G401.6 (cell line): ENCODE measurements around the gene DPH5.
A peak's percentile ranks its signal among the peaks of the same experiment; 100 is the strongest.
"Not testable (repeated sequence)": the region's sequence is repeated elsewhere in the genome, so short reads cannot be mapped to it uniquely, and the experiment has no call there.

ENCODE experiments used
- FAIRE-seq: peaks from 2 replicates; lab custom pipeline; 2012; peaks lifted over from hg19 to GRCh38; lab: Jason Lieb, UNC

The DPH5 gene, protein sequence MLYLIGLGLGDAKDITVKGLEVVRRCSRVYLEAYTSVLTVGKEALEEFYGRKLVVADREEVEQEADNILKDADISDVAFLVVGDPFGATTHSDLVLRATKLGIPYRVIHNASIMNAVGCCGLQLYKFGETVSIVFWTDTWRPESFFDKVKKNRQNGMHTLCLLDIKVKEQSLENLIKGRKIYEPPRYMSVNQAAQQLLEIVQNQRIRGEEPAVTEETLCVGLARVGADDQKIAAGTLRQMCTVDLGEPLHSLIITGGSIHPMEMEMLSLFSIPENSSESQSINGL

GRCh38 chr1:101025657-101026429 lies at the start of gene DPH5:
TSS of gene DPH5 (minus strand) at chr1:101025784. CDS start at chr1:101025443, 341 bp downstream.
- peak; percentile 93 for FAIRE-seq

- FAIRE-seq, result no peak
Measured at GRCh38 chr1:101073836-101074235, 48.3 kb upstream of the DPH5 start.

- no peak for FAIRE-seq
Measured at GRCh38 chr1:101071470-101071891, 45.9 kb upstream of the DPH5 start.

GRCh38 chr1:101069158-101069557 lies 43.6 kb upstream of the DPH5 start:
- no peak for FAIRE-seq

- not testable (repeated sequence) for FAIRE-seq
Measured at GRCh38 chr1:101066937-101067335, 41.4 kb upstream of the DPH5 start.

DNA sequence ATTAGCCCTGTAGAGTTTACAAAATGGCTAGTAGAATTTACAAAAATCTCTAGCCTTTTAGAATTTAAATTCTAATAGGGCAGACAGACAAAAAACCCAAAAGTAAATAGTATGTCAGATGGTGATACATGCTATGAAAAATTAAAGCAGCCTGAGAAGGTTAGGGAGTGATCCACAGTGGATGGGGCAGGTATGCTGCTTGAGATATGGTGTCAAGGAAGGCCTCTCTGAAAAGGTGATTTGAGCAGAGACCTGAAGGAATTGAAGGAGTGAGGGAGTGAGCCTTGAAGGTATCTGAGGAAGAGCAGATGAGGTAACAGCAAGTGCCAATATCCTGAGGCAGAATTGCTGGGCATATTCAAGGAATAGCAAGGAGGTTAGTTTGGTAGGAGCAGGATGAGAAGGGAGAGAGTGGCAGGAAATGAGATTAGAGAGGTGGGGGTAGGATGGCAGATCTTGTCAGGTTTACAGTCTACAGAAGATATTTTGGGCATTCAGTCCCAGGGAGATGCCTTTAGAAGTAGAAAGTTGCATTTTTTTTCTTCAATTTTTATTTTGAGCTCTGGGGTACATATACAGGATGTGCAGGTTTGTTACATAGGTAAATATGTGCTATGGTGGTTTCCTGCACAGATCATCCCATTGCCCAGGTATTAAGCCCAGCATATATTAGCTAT lies 40.8 kb upstream of the DPH5 start:
- FAIRE-seq, result no peak

DNA sequence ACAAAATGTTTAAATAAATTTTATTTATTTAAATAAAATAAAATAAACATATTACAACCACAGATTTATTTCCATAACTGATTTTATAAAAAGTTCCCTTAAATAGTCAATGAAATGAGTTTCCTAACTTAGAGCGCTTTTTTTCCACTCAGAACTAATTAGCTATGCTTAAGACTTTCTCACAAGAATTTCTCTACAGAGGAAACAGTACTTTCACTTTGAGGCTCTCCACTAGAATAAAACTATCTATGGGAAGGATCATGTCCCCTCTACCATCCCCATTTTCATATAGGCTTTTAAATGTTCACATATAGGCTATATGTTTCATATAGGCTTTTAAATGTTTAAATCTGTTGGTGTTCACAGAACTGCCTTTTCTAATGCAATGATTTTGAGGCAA lies 40.0 kb upstream of the DPH5 start:
- FAIRE-seq, result peak; percentile 84

DNA sequence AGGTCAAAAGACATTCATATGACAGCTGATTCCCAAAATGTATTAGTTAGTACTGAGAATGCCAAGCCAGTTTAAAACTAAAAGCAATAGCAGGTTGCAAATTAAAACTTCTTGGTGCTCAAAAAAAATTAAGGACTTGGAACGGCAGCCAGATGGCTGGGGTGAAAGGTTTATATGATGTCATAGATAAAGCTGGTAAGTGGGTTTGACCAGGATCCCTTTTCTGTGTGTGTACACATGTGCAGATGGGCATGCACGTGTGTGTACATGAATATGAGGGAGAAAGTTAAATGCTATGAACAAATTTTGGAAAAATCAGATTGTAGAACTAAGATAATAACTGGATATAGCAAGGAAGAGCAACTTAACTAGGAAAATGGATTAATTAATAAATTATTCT lies 39.1 kb upstream of the DPH5 start:
- no peak for FAIRE-seq

DNA sequence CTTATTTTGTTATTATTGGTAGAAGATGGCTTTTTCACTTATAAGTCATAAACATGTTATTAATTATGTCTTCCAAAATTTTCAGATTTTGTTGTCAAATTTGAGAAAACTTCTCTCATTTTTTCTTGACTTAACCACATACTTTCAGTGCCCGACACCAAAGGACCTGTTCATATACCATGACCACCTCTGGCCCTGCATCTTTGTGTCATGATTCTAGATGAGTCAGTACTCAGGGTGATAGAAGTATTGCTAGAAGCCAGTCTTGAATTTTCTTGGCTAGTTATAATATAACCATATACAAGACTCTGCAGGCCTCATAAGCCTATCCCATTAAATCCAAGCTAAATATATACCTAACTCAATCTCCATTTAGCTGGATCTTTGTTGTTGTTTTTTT lies 35.4 kb upstream of the DPH5 start:
- no peak for FAIRE-seq

DNA sequence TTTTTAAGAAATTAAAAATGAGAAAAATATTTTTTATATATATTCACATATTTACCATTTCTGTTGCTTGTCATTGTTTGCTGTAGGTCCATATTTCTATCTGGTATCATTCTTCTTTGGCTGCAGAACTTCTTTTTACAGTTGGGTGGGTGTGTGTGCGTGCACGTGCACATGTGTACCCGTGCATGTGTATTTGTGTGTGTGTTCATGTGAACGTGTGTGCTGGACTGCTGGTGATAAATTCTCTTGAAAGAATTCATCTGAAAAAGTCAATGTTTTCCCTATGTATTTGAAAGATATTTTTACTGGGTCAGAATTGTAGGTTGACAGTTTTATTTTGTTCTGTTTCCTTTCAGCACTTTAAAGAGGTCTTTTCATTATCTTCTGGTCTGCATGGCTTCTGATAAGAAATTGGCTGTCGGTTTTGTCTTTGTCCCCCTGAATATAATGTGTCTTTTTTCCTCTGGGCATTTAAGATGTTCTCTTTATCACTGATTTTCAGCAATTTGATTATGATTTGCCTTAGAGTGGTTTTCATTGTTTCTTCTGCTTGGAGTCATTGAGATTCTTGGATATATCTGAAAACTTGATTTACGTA lies 34.5 kb upstream of the DPH5 start:
- FAIRE-seq, result no peak

- no peak for FAIRE-seq
Measured at GRCh38 chr1:101055623-101056022, 30.0 kb upstream of the DPH5 start.

DNA sequence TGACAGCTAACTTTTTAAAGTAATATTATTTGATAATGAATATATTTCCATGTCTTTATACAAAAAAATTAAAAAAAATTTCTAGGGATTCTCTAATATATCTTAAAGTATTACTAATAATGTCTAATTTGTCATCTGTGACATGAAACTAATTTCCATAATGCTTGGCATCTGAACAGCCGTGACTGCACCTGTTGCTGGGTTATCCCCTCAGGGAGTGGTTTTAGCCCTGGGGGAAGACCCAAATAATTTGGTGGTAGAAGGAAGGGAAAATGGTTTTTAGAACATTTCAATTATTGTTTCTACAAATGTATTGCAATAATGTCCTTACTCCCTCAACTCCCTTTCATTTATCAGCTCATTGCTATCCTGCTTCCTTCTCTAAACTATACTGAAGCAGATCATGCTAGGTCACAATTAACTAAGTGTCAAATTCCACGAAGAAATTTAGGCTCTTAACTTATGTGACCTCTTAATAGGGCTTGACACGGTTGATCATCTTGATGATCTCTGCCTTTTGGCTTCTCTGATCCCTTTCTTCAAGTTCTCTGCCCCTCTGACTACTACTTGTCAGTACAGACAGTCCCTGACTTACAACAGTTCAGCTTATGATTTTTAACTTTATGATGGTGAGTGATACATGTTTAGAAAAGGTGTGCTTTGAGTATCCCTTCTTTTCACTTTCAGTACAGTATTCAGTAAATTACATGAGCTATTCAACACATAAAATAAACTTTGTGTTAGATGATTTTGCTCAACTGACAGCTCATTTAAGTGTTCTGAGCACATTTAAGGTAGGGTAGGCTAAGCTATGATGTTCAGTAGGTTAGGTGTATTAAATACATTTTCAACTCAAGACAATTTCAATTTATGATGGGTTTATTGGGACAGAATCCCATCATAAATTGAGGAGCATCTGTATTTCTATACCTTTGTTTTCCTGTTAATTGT lies 26.4 kb upstream of the DPH5 start:
- no peak for FAIRE-seq

DNA sequence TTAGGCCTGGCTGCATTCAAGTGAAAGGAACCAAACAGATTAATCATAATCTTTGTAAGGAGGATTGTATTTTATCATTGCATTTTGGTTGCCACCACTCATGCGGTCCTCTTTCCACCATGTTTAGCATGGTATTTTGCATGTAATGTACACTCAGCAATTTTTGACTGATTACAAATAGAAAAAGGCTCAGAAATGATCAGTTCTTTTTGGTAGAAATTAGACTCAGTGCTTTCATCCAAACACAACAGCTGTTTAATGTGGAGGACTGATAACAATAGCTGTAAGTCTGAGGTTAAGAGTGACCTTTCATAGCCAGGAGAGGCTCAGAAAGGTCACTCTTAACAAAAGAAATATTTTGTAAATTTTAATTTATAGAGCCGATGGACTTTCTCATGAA lies 25.3 kb upstream of the DPH5 start:
- FAIRE-seq, result no peak

DNA sequence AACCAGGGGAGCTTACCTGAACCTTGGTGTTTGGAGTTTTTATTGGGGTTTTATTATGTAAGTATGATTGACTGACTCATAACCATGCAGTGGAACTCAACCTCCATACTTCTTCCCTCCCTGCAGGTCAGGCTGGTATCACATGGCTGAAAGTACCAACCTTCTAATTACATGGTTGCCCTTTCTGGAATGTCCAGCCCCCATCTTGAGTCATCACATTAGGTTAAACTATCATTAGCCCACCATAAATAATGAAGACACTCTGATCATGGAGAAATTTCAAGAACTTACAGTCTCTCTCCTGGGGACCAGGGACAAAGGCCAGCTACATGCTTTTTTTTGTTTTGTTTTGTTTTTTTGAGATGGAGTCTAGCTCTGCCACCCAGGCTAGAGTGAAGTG lies 19.2 kb upstream of the DPH5 start:
- FAIRE-seq, result no peak

GRCh38 chr1:101044259-101044658 lies 18.7 kb upstream of the DPH5 start:
- FAIRE-seq, result no peak

GRCh38 chr1:101043776-101044175 lies 18.2 kb upstream of the DPH5 start:
- no peak for FAIRE-seq

DNA sequence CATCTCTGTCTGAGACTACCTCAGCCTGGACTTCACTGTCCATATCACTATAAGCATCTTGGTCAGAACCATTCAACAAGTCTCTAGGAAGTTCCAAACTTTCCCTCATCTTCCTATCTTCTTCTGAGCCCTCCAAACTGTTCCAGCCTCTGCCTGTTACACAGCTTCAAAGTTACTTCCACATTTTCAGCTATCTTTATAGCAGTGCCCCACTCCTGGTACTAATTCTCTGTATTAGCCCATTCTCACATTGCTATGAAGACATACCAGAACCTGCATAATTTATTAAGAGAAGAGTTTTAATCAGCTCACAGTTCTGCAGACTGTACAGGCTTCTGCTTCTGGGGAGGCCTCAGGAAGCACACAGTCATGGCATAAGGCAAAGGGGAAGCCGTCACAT lies 15.7 kb upstream of the DPH5 start:
- FAIRE-seq, result no peak

- FAIRE-seq, result no peak
Measured at GRCh38 chr1:101040666-101041065, 15.1 kb upstream of the DPH5 start.

DNA sequence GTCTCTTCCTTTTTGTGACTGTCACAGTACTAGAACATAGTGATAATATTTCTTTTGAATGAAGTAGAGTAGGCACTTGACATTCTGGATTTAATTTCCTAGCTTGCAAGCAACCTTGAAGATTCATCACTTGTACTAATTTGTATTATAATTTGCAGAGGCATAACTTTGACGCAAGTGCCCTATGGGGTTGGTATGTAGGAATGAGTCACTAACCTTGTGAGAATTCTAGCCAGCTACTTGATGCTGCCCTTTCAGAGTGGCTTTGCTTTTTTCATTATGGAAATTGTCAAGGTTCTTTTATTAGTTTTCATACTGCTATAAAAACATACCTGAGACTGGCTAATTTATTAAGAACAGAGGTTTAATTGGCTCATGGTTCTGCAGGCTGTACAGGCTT lies 13.7 kb upstream of the DPH5 start:
- FAIRE-seq, result no peak

GRCh38 chr1:101037316-101037715 lies 11.7 kb upstream of the DPH5 start:
- no peak for FAIRE-seq

DNA sequence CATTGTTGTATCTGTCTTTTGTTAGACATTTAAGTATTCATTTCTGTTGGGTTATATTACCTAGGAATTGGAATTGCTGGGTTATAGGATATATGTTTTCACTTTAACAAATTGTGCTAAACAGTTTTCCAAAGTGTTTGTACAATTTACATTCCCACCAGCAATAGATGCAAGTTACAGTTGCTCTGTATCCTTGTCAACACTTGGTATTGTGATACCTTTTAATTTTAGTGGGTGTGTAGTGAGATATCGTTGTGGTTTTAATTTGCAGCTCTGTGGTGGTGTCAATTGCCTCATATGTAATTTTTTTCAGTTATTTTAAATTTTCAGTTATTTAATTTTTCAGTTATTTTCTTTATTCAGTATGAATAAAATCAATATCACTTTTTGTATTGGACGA lies 7.4 kb upstream of the DPH5 start:
- no peak for FAIRE-seq

DNA sequence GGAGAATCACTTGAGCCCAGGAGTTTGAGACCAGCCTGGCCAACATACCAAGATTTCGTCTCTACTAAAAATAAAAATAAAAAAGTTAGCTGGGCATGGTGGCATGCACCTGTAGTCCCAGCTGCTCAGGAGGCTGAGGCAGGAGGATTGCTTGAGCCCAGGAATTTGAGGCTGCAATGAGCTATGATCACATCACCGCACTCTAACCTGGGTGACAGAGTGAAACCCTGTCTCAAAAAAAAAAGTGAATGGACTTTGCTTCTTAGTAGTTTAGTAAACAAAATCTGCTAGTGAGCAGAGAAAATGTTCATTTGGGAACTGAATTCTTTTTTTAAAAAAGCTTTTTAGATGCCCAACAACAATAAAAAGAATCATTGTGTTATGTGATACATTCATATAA lies 6.5 kb upstream of the DPH5 start:
- not testable (repeated sequence) for FAIRE-seq
